ENCODE measurements around the gene ENTPD5.
"Not testable (repeated sequence)": the region's sequence is repeated elsewhere in the genome, so short reads cannot be mapped to it uniquely, and the experiment has no call there.

ENTPD5 gene

GRCh38 chr14:74005664-74006063 is 13.4 kb downstream of the ENTPD5 start:
- not testable (repeated sequence) for DNase-seq

- no peak for DNase-seq
Observed at GRCh38 chr14:73998726-73999125, 20.4 kb downstream of the ENTPD5 start.

GRCh38 chr14:73997944-73998447 is 21.1 kb downstream of the ENTPD5 start:
- DNase-seq = no peak

- no peak for DNase-seq
Observed at GRCh38 chr14:73997108-73997943, 21.8 kb downstream of the ENTPD5 start.

- DNase-seq = no peak
Observed at GRCh38 chr14:73996731-73997107, 22.4 kb downstream of the ENTPD5 start.

GRCh38 chr14:73995977-73996378 is 23.1 kb downstream of the ENTPD5 start:
- no peak for DNase-seq

- DNase-seq = not testable (repeated sequence)
Observed at GRCh38 chr14:73994926-73995325, 24.2 kb downstream of the ENTPD5 start.

GRCh38 chr14:73991092-73991491 is 28.0 kb downstream of the ENTPD5 start:
- DNase-seq = no peak

- not testable (repeated sequence) for DNase-seq
Observed at GRCh38 chr14:73988656-73989055, 30.4 kb downstream of the ENTPD5 start.

- DNase-seq = no peak
Observed at GRCh38 chr14:73988065-73988464, 31.0 kb downstream of the ENTPD5 start.

- no peak for DNase-seq
Observed at GRCh38 chr14:73977896-73978295, 41.2 kb downstream of the ENTPD5 start.

- no peak for DNase-seq
Observed at GRCh38 chr14:73976125-73976524, 43.0 kb downstream of the ENTPD5 start.

GRCh38 chr14:73973497-73973896 is 45.6 kb downstream of the ENTPD5 start:
- DNase-seq = no peak

- DNase-seq = no peak
Observed at GRCh38 chr14:73968885-73969284, 50.2 kb downstream of the ENTPD5 start.

- DNase-seq = no peak
Observed at GRCh38 chr14:73965216-73965615, 53.9 kb downstream of the ENTPD5 start.

- DNase-seq = no peak
Observed at GRCh38 chr14:73961192-73961591, 57.9 kb downstream of the ENTPD5 start.

- no peak for DNase-seq
Observed at GRCh38 chr14:73958591-73958990, 60.5 kb downstream of the ENTPD5 start.

- no peak for DNase-seq
Observed at GRCh38 chr14:73955674-73956073, 63.4 kb downstream of the ENTPD5 start.

GRCh38 chr14:73953731-73954130 is 65.4 kb downstream of the ENTPD5 start:
- no peak for DNase-seq

GRCh38 chr14:73949752-73950734 is 69.0 kb downstream of the ENTPD5 start, which contains the start of the genes COQ6 and FAM161B:
Gene COQ6 (plus strand): TSS chr14:73950302. CDS start chr14:73950333, 31 bp downstream.
Gene FAM161B (minus strand): TSS chr14:73950094. CDS start chr14:73950026, 68 bp downstream.
- peak; percentile 92 for DNase-seq

- DNase-seq = no peak
Observed at GRCh38 chr14:73945159-73945670, 73.9 kb downstream of the ENTPD5 start.

- no peak for DNase-seq
Observed at GRCh38 chr14:73944432-73945158, 74.5 kb downstream of the ENTPD5 start.

Measured in MV-4-11 (cell line).